C4-2B (cell line): Measurements from ENCODE around the gene SLC35A2.

ENCODE experiments used
- H3K27ac ChIP-seq: fragments of 450-650 bp; 2 replicates; pipeline ENCODE4 v1.5.1; 2017
- CTCF ChIP-seq: fragments of 450-650 bp; conservative IDR thresholded peaks from 2 replicates; pipeline ENCODE4 v1.5.1; 2017; ENCODE audit warnings: mild to moderate bottlenecking
- ZFX ChIP-seq: fragments of 450-650 bp; IDR thresholded peaks from 2 replicates; pipeline ENCODE4 v1.6.1; 2017

SLC35A2 gene

DNA sequence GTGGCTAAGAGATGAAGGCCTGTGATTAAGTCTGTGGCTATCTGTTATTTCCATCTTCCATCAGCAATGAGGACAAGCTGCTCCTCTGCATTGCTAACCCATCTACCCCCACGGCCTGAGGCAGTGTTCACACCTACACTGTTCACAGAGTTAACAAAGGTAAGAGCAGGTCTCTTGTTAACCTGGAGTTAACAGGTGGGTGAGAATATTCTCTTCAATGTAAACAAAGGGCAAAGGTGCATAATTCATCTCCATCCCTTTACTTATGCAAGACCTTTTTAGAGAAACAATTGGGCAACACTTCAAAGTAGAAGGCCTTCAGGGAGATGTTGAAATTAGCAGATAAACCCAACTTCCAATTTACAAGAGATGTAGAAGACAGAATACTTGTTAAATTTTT, 2.8 kb downstream of the SLC35A2 start:
- TF ChIP-seq ZFX (no peak), CTCF (no peak)
- H3K27ac ChIP-seq, result no peak overlapping the region

GRCh38 chrX:48905090-48905790, 6.2 kb downstream of the SLC35A2 start:
- no peak for TF ChIP-seq ZFX

DNA sequence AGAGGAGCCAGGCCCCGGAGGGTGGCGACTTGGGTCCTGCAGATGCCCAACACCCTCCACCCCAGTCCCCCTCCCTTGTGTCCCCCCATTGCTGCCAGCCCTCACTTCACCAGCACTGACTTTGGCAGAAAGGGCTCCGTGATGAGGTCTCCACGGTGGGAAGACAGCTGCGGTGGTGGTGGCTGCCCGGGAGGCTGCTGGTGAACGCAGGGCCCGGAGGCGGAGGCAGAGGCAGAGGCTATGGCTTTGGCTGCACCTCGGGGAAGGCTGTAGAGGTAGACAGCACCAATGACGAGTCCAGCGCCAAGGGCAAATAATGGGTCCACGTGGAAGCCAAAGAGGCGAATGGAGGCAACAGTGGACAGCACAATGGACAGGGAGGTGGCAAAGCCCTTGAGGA, 6.8 kb downstream of the SLC35A2 start:
- TF ChIP-seq ZFX, result no peak
- no peak for TF ChIP-seq CTCF
- no peak overlapping the region for H3K27ac ChIP-seq

More at GRCh38 chrX:48905090-48905790, 6.2 kb downstream of the SLC35A2 start:
- no peak overlapping the region for H3K27ac ChIP-seq

- TF ChIP-seq CTCF (no peak), ZFX (no peak)
- no peak overlapping the region for H3K27ac ChIP-seq
Observed at GRCh38 chrX:48904180-48904579, 7.3 kb downstream of the SLC35A2 start.

DNA sequence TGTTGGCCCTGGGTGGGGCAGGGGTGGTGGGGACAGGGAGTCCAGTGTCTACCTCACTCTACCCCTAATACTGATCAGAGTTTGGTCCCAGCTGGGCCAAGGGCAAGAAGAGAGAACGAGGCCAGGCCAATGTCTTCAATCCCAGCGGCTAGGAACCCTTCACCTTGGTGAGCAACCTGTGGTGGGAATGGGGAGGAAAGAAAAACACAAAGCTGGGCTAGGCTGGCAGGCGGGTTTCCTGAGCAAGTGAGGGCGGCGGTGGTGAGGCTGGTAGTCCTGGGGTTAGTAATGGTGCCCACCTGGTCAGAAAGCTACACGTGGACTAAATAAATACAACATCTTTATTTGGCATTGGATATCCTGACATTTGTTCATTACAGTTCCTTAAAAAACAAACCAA, 8.2 kb downstream of the SLC35A2 start:
- H3K27ac ChIP-seq, result no peak overlapping the region
- no peak for TF ChIP-seq ZFX
- no peak for TF ChIP-seq CTCF

DNA sequence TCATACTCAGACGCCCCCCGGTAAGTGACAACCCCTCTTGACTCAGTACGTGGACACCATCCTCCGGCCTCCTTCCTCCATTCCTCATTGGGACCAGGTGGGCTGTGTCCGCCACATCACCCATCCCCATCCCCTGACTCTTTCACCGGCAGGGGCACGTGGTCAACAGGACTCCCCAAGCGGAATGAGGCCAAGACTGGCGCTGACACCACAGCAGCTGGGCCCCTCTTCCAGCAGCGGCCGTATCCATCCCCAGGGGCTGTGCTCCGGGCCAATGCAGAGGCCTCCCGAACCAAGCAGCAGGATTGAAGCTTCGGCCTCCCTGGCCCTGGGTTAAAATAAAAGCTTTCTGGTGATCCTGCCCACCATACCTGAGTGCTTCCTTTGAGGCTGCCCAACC, 8.7 kb downstream of the SLC35A2 start:
- H3K27ac ChIP-seq, result no peak overlapping the region
- TF ChIP-seq CTCF, result no peak
- no peak for TF ChIP-seq ZFX

GRCh38 chrX:48902135-48902534, 9.3 kb downstream of the SLC35A2 start:
- TF ChIP-seq ZFX (no peak), CTCF (no peak)
- no peak overlapping the region for H3K27ac ChIP-seq

- no peak overlapping the region for H3K27ac ChIP-seq
- TF ChIP-seq ZFX (no peak), CTCF (no peak)
Observed at GRCh38 chrX:48901069-48901468, 10.4 kb downstream of the SLC35A2 start.
